ENCODE results near the gene BABAM2.

Gene BABAM2

DNA sequence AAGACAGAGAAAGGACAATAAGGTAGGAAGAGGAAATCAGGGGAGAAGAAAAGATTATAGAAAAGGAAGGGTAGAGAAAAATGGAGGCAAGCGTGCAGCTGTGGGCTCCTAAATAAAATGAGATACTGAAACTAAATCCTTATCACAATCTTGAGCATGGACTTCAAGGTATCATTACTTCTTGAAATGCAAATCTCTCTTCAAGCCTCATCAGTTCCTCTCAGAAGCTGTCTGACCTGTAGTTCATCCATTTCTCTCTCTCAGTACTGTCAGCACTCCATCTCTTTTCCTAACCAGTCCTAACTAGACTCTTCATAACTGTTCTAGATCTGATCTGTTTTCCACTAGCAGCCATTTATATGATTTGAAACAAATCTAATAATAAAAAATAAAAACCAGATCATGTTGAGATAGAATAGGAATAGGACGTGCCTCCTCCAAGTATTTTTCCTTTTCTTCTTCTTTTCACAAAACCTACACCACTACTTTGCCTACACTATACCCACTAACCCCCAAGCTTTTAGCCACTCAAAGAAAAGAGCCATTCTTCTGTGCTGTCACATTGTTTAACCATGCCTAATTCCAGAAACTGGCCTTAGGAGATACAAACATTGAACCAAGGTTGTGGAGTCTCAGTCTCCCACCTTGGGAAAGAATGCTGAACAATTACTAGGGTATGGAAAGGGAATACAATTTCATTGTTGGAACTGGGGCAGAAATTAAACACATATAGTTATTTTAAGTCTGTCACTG lies 21.1 kb downstream of the BABAM2 start:
- Histone ChIP-seq H3K4me1 (ENCODE audit: insufficient read depth, low read length) (peaks cover 5% of the 10 kb centered on the region; the same call in 1 of the 2 replicates), H3K27ac (ENCODE audit: low read depth, low read length) (no peak overlapping the region), H3K9me3 (ENCODE audit: insufficient read depth, low read depth, low read length) (no peaks in the 10 kb centered on the region), H3K9ac (ENCODE audit: low read depth, low read length) (no peak overlapping the region), H3K4me3 (ENCODE audit: low read length) (no peak overlapping the region), H3K36me3 (ENCODE audit: insufficient read depth, low read length) (no peaks in the 10 kb centered on the region), H3K27me3 (ENCODE audit: insufficient read depth, low read length) (no peaks in the 10 kb centered on the region)
- WGBS, result 87% methylated on average over 2 of the region's 2 CpGs

DNA sequence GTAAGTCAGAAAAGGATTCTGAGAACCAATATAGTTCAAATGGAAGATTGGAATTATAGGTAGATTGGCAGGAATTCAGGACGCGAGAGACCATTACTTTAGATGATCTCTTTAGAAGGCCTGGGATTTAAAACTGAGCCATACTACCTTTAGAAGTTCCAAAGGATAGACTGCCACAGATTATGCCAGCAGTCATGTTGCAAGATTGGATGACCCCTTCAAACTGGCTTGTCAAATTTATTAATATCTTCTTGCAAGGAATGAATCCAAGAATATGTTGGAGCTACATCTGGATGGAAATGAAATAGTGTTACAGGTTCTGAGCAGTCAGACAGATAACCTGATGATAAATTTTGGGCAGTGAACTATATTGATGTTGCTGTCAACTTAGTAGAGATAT lies 22.0 kb downstream of the BABAM2 start:
- H3K4me3 ChIP-seq (ENCODE audit: low read length), result no peak overlapping the region
- peaks cover 6% of the 10 kb centered on the region; the same call in 1 of the 2 replicates for H3K4me1 ChIP-seq (ENCODE audit: insufficient read depth, low read length)
- H3K9ac ChIP-seq (ENCODE audit: low read depth, low read length), result no peak overlapping the region
- no peak overlapping the region for H3K27ac ChIP-seq (ENCODE audit: low read depth, low read length)
- H3K36me3 ChIP-seq (ENCODE audit: insufficient read depth, low read length), result no peaks in the 10 kb centered on the region
- no peaks in the 10 kb centered on the region for H3K9me3 ChIP-seq (ENCODE audit: insufficient read depth, low read depth, low read length)
- H3K27me3 ChIP-seq (ENCODE audit: insufficient read depth, low read length), result no peaks in the 10 kb centered on the region
- 98% methylated on average over 2 of the region's 2 CpGs for WGBS

DNA sequence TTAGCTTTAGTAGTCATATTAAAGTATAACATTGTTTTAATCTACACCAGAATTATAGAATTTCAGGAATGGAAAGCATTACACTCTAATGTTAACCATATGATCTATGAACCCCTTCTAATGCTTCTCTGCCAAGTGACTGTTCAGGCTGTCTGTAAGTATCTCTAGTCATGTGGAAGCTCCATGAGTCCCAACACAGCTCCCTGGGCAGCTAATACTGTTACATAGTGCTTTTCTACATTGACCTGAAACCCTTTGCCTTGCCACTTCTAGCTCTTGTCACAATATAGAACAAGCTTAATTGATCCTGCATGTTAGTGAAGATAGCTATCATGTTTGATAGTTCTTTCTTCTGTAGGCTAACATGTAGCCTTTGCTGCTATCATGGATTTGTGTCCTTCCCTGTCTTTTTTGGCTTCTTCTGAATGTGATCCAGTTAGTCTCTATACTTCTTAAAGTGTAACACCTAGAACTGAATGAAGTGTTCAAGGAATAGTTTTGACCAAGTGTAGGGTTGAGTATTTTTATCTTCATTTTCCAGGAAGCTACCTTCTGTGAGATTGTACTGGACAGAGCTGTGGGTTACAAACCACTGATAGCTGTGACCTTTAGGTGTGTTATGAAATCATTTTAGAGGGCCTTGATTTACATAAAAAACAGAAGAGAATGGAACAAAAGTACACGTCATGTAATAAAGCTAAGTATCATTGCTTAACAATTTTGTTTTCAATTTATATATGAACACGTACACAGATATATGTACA lies 23.7 kb downstream of the BABAM2 start:
- WGBS, result no CpG with 5 or more reads among the region's 2 CpGs
- Histone ChIP-seq H3K27me3 (ENCODE audit: insufficient read depth, low read length) (no peaks in the 10 kb centered on the region), H3K9me3 (ENCODE audit: insufficient read depth, low read depth, low read length) (no peaks in the 10 kb centered on the region), H3K4me3 (ENCODE audit: low read length) (no peak overlapping the region), H3K36me3 (ENCODE audit: insufficient read depth, low read length) (no peaks in the 10 kb centered on the region), H3K9ac (ENCODE audit: low read depth, low read length) (no peak overlapping the region), H3K4me1 (ENCODE audit: insufficient read depth, low read length) (peaks cover 6% of the 10 kb centered on the region; the same call in 1 of the 2 replicates), H3K27ac (ENCODE audit: low read depth, low read length) (no peak overlapping the region)

DNA sequence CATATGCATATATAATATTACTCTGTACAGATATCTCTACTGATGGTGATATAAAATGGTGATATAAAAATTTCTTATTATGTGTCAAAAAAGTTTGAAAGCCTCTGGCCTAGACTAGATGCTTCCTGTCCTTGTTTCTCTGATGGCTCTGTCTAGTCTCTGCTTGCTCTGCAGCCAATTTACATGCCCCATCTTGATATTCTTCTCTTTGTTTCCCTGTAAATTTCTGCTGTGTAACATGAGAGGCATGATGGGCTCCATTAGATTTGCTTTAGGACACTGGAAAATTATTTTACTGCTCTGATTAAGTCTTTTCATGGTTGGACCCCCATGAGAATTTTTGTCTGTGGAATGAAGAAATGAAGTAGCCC lies 24.3 kb downstream of the BABAM2 start:
- Histone ChIP-seq H3K9ac (ENCODE audit: low read depth, low read length) (no peak overlapping the region), H3K9me3 (ENCODE audit: insufficient read depth, low read depth, low read length) (no peaks in the 10 kb centered on the region), H3K27ac (ENCODE audit: low read depth, low read length) (no peak overlapping the region), H3K27me3 (ENCODE audit: insufficient read depth, low read length) (no peaks in the 10 kb centered on the region), H3K4me3 (ENCODE audit: low read length) (no peak overlapping the region), H3K36me3 (ENCODE audit: insufficient read depth, low read length) (no peaks in the 10 kb centered on the region), H3K4me1 (ENCODE audit: insufficient read depth, low read length) (peaks cover 6% of the 10 kb centered on the region; the same call in 1 of the 2 replicates)

- H3K9ac ChIP-seq (ENCODE audit: low read depth, low read length), result no peak overlapping the region
- no peaks in the 10 kb centered on the region for H3K27me3 ChIP-seq (ENCODE audit: insufficient read depth, low read length)
- peaks cover 6% of the 10 kb centered on the region; the same call in 1 of the 2 replicates for H3K4me1 ChIP-seq (ENCODE audit: insufficient read depth, low read length)
- no peaks in the 10 kb centered on the region for H3K9me3 ChIP-seq (ENCODE audit: insufficient read depth, low read depth, low read length)
- H3K27ac ChIP-seq (ENCODE audit: low read depth, low read length), result no peak overlapping the region
- H3K4me3 ChIP-seq (ENCODE audit: low read length), result no peak overlapping the region
- WGBS, result 69% methylated on average over 4 of the region's 5 CpGs
- no peaks in the 10 kb centered on the region for H3K36me3 ChIP-seq (ENCODE audit: insufficient read depth, low read length)
Observed at GRCh38 chr2:27915191-27915590, 24.7 kb downstream of the BABAM2 start.

DNA sequence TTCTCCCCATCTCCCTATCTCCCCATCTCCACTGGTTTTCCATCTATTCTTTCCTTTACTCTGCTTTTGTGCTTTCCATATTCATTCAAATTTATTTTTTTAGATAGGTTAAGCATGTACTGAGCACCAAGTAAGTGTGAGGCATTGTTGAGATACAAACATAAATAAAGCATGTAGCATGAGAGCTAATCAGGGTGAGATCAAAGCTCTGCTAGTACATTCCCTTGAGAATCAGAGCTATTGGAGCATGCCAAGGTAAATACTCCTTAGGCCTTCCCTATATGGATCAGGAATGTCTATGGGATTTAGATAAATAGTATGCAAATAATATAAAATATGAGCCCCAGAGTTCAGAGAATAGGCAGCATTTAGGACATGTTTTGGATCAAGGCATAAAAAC lies 25.3 kb downstream of the BABAM2 start:
- no peaks in the 10 kb centered on the region for H3K9me3 ChIP-seq (ENCODE audit: insufficient read depth, low read depth, low read length)
- H3K4me1 ChIP-seq (ENCODE audit: insufficient read depth, low read length), result peaks cover 6% of the 10 kb centered on the region; the same call in 1 of the 2 replicates
- no peaks in the 10 kb centered on the region for H3K36me3 ChIP-seq (ENCODE audit: insufficient read depth, low read length)
- no peaks in the 10 kb centered on the region for H3K27me3 ChIP-seq (ENCODE audit: insufficient read depth, low read length)
- no peak overlapping the region for H3K4me3 ChIP-seq (ENCODE audit: low read length)
- no peak overlapping the region for H3K9ac ChIP-seq (ENCODE audit: low read depth, low read length)
- H3K27ac ChIP-seq (ENCODE audit: low read depth, low read length), result no peak overlapping the region

GRCh38 chr2:27916293-27916995 lies 25.9 kb downstream of the BABAM2 start:
- no peaks in the 10 kb centered on the region for H3K27me3 ChIP-seq (ENCODE audit: insufficient read depth, low read length)
- H3K4me1 ChIP-seq (ENCODE audit: insufficient read depth, low read length), result peaks cover 6% of the 10 kb centered on the region; the same call in 1 of the 2 replicates
- no peak overlapping the region for H3K9ac ChIP-seq (ENCODE audit: low read depth, low read length)
- H3K36me3 ChIP-seq (ENCODE audit: insufficient read depth, low read length), result no peaks in the 10 kb centered on the region
- 100% methylated on average over 1 of the region's 1 CpG for WGBS
- H3K27ac ChIP-seq (ENCODE audit: low read depth, low read length), result no peak overlapping the region
- H3K4me3 ChIP-seq (ENCODE audit: low read length), result no peak overlapping the region
- no peaks in the 10 kb centered on the region for H3K9me3 ChIP-seq (ENCODE audit: insufficient read depth, low read depth, low read length)

GRCh38 chr2:27920148-27920885 lies 29.8 kb downstream of the BABAM2 start:
- 90% methylated on average over 4 of the region's 4 CpGs for WGBS

DNA sequence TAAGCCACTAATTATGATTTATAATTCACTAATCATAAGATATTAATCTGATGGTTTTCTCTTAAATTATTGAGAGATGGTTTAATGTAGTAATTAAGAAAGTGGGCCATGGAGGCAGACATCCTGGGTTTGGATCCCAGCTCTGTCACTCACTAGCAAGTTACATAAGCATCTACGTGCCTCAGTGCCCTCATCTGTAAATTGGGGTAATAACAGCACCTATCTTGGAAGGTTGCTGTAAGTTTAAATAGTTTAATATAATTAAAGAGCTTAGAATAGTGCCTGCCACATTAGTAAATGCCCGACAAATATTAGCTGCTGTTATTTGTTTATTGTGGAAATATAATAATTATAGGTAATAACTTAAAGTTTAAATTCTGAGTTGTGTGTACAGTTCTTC lies 30.9 kb downstream of the BABAM2 start:
- H3K36me3 ChIP-seq (ENCODE audit: insufficient read depth, low read length), result no peaks in the 10 kb centered on the region
- peaks cover 3% of the 10 kb centered on the region; the same call in 1 of the 2 replicates for H3K4me1 ChIP-seq (ENCODE audit: insufficient read depth, low read length)
- H3K4me3 ChIP-seq (ENCODE audit: low read length), result no peak overlapping the region
- no peak overlapping the region for H3K9ac ChIP-seq (ENCODE audit: low read depth, low read length)
- H3K9me3 ChIP-seq (ENCODE audit: insufficient read depth, low read depth, low read length), result no peaks in the 10 kb centered on the region
- no peaks in the 10 kb centered on the region for H3K27me3 ChIP-seq (ENCODE audit: insufficient read depth, low read length)
- no peak overlapping the region for H3K27ac ChIP-seq (ENCODE audit: low read depth, low read length)
- WGBS, result 100% methylated on average over 1 of the region's 2 CpGs

More at GRCh38 chr2:27920148-27920885, 29.8 kb downstream of the BABAM2 start:
- Histone ChIP-seq H3K27me3 (ENCODE audit: insufficient read depth, low read length) (no peaks in the 10 kb centered on the region), H3K4me1 (ENCODE audit: insufficient read depth, low read length) (peaks cover 6% of the 10 kb centered on the region; the same call in 1 of the 2 replicates), H3K36me3 (ENCODE audit: insufficient read depth, low read length) (no peaks in the 10 kb centered on the region), H3K27ac (ENCODE audit: low read depth, low read length) (no peak overlapping the region), H3K9me3 (ENCODE audit: insufficient read depth, low read depth, low read length) (no peaks in the 10 kb centered on the region), H3K4me3 (ENCODE audit: low read length) (no peak overlapping the region), H3K9ac (ENCODE audit: low read depth, low read length) (no peak overlapping the region)

- Histone ChIP-seq H3K27ac (ENCODE audit: low read depth, low read length) (no peak overlapping the region), H3K4me1 (ENCODE audit: insufficient read depth, low read length) (no peaks in the 10 kb centered on the region), H3K9me3 (ENCODE audit: insufficient read depth, low read depth, low read length) (no peaks in the 10 kb centered on the region), H3K9ac (ENCODE audit: low read depth, low read length) (no peak overlapping the region), H3K4me3 (ENCODE audit: low read length) (no peak overlapping the region), H3K27me3 (ENCODE audit: insufficient read depth, low read length) (no peaks in the 10 kb centered on the region), H3K36me3 (ENCODE audit: insufficient read depth, low read length) (no peaks in the 10 kb centered on the region)
- 90% methylated on average over 5 of the region's 6 CpGs for WGBS
Observed at GRCh38 chr2:27921880-27922547, 31.5 kb downstream of the BABAM2 start.
